ENCODE measurements around the gene TNFRSF19.
"Not testable (repeated sequence)": the region's sequence is repeated elsewhere in the genome, so short reads cannot be mapped to it uniquely, and the experiment has no call there.

The TNFRSF19 gene, protein sequence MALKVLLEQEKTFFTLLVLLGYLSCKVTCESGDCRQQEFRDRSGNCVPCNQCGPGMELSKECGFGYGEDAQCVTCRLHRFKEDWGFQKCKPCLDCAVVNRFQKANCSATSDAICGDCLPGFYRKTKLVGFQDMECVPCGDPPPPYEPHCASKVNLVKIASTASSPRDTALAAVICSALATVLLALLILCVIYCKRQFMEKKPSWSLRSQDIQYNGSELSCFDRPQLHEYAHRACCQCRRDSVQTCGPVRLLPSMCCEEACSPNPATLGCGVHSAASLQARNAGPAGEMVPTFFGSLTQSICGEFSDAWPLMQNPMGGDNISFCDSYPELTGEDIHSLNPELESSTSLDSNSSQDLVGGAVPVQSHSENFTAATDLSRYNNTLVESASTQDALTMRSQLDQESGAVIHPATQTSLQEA

DNA sequence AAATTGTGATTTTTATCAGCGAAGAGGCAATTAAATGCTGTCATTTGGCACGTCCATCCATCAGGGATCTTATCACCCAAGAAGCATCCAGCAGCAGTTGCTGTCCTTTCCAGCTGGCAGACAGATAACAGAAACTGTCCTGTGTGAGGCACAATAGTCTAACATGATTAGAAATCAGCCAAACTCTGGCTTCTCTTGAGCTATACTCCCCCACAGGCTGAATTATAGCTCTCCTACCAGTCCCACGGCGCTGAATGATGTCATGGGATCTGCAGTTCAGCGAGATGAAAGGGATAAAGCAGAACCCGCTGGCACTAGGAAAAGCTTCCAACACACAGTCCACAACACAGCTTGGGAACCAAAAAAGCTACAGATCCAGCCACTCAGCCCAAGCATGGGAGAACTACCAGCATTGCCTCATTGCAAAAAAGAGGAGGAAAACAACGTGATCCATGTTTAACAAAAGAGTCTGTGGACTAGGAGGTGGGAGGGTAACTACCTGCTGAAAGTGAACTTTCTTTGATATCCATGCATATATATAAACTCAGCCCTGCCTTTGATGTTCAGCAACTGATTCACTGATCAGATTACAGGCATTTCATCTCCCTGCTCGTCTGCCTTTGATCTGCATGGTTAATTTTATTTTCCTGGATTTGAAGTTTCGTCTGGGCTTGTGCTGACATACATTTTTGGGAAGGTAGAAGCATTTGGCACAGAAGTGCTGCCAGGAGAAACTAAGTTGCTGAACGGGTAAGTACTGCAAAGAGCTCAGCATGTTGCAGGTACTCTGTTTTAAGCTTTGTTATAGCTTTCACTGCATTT lies at the start of gene TNFRSF19:
Gene TNFRSF19 (plus strand): TSS at position 314 of the 822 bp plus-strand sequence. CDS start 19,772 bp downstream, outside the sequence.
- DNase-seq (ENCODE audit: low read depth), result peak; percentile 83

DNA sequence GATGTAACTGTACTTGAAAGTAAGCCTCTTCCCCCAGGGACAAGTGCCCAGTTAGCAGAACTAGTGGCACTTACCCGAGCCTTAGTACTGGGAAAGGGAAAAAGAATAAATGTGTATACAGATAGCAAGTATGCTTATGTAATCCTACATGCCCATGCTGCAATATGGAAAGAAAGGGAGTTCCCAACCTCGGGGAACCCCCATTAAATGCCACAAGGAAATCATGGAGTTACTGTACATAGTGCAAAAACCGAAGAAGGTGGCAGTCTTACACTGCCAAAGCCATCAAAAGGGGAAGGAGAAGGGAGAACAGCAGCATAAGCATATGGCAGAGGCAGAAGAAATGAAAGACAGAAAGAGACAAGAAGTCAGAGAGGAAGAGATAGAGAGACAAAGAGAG lies 40.3 kb upstream of the TNFRSF19 start:
- DNase-seq (ENCODE audit: low read depth), result not testable (repeated sequence)

DNA sequence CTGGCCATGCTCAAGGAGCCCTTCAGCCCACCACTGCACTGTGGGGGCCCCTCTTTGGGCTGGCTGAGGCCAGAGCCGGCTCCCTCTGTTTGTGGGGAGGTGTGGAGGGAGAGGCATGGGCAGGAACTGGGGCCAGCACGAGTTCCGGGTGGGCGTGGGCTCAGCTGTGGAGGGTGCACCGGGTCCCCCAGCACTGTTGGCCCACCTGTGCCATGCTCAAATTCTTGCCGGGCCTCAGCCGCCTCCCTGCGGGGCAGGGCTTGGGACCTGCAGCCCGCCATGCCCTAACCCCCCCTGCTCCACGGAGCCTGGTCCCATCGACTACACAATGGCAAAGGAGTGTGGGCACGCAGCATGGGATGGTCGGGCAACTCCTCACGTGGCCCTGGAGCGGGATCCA lies 38.8 kb upstream of the TNFRSF19 start:
- no peak for DNase-seq (ENCODE audit: low read depth)

DNA sequence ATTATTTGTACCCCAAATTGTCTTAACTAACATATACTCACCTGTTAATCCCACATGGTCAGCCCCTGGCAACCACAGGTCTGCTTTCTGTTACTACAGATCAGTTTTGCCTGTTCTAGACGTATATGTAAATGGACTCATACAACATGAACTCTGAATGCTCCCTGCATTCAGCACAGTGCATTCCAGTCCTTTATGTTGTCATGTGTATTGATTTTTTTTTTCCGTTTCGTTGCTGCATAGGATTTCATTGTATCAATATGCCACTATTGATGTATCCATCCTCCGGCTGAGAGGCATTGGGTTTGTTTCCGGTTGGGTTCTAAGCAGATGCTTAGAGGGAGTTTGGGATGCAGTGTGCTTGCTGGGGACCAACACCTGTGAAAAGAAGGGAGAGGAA lies 36.1 kb upstream of the TNFRSF19 start:
- no peak for DNase-seq (ENCODE audit: low read depth)

DNA sequence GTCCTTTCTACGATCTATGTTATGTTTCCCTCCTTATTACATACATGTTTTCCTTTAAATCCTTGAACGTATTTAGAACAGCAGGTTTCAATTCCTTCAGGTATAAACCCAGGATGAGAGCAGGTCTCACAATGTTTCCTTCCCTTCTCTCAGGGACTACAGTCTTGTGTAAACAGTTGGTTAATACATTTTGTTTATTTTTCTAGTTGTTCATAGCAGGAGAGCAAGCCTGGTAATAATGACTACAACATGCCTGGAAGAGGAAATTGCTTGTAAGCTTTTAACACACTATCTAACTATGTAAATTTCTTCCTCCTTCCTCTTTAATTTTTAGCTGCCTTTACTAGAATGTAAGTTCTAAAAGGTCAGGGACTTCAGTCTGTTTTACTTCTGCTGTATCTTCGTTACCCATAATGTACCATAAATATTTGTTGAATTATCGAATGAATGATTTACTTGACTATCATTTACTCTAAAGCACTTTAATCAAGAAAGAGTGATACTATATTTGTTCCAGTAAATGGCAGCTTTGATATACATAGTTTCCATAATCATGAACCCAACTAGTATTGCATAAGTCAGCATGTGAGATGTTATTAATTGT lies 28.9 kb upstream of the TNFRSF19 start:
- no peak for DNase-seq (ENCODE audit: low read depth)

DNA sequence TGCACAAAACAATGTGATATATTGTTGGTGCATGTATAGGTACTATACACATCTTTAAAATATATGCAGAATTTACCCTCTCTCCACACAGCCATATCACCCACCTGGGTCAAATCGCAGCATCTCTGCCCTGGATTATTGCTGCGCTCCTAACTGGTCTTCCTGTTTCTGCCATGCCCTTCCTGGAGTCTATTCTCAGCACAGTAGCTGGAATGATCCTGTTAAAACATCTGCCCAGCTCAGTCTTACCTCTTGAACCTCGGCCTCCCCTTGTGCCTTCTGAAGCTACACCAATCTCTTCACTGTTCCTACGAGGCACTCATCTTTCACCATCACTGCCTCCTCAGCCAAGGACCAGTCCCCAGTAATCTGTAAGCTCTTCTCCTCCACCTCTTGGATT lies 25.5 kb upstream of the TNFRSF19 start:
- no peak for DNase-seq (ENCODE audit: low read depth)

DNA sequence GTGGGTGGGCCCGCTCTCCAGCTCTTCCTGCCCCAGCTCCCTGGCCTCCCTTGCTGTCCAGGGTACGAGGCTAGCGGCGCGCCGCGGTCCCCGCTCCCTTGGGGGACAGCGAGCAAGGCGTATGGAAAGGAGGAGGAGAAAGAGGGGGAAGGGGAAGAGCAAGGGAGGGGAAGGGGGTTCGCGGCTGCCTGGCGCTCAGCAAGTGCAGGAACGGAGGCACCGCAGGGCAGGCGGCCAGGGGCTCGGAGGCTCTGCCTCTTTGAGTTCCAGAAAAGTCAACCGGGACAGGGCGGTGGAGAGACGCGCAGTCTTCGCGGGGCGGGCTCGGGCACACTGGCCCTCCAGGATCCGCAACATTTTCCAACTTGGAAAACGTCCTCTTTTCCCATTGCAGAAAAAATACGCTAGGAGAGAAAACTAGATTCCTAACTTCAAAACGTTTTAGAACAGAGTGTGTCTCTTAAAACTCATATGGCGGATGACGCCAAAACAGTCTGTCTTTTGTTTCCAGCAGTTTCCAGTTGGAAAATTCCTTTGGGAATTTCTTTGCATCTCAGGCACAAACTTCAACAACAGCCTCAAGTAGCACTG lies 23.1 kb upstream of the TNFRSF19 start:
- peak; percentile 23 for DNase-seq (ENCODE audit: low read depth)

DNA sequence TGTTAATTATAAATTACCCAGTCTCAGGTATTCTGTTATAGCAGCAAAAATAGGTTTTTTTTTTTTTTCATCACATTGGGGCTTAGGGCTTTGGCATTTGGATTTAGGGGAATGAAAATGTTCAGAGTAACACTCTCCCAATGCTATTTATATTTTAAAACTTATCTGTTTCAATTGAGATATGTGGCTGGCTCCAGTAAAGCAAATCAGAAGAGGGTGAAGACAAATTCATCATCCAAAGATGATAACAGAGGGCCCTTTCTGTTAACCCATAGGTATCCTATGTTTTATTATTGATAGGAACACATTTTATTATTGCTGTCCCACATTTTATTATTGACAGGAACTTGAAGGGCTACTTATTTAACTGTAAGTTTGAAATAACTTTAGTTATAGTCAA lies 20.5 kb upstream of the TNFRSF19 start:
- DNase-seq (ENCODE audit: low read depth), result no peak

DNA sequence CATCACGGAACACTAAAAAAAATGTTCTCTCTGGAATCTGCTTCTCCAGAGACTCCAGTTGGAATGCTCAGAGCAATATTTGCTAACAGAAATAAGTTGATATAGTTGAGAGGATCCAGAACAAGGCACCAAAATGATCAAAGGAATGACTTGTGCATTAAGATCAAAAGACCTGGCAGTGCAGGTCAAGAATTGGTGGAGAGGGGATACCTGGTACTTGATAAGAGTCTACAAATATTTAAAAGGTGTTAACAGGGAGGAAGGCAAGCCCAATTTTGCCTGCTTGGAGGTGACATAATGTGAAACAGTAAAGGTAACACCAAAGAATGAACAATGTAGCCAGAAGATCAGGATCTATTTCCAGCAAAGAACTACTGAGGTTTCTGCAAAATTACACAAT lies 20.0 kb upstream of the TNFRSF19 start:
- DNase-seq (ENCODE audit: low read depth), result no peak

DNA sequence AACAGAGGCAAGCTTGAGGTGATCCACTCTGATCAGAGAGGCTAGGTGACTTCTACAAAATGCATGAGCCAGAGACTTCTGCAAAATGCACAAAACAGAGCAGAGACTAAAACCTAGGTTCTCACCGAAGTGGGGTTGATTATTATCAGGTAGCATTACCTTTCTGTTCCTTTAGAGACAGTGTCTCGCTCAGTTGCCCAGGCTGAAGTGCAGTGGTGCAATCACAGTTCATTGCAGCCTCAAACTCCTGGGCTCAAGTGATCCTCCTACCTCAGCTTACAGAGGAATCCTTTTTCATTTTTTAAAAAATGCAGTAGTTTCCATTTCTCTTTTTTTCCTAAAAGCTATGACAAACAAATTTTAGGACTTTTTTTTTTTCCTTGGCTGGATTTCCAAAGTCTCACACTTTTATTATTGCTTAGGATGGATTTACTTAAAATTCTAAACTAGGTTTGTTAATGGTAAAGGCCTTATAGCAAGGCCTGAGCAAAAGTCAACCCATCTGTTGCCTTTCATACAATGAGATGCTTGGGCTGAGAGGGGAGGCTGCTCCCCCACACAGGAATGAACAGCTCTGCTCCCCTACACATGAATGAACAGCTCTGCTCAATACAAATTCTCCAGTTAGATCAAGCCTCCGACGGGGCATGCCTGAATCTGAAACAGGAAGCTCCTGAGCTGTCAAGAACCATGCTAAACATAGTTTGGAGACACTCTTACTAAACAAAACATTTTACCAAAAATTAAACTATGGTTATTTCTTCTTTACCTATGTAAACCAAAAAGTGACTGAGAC lies 18.8 kb upstream of the TNFRSF19 start:
- DNase-seq (ENCODE audit: low read depth), result no peak

DNA sequence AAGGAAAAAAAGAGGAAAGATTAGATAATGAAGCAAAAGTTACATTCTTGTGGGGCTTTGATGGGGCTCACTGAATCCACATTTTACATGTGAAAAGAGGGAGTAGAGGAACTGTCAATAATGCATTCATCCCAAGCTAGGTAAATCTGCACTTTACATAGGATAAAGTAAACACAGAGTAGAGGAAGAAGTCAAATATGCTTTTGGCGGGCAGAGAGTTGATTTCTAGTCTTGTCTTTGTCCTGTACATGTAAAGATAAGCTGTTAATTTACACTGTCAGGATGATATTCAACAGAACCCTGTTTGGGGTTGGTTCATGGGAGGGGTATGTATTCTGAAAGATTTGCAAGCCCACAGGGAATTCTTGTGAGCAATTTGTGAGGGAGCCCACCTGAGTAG lies 18.0 kb upstream of the TNFRSF19 start:
- no peak for DNase-seq (ENCODE audit: low read depth)

DNA sequence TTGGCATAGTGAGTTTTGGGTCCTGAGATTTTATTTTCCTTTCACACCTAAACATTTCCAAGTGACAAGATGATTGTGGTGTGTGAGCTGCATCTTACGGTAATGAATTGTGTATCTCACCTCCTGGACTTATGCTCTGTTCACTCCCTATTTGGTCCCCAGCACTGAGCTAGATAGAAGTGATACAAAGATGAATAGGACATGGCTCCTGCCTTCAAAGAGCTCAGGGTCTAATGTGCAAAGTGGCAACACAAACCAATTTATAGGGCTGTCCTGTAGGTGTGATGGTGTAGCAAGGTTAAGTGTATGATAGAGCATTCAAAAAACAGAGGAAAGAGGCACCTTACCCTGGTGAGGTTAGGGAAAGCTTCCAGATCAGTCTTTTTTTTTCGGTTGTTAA lies 17.6 kb upstream of the TNFRSF19 start:
- no peak for DNase-seq (ENCODE audit: low read depth)

DNA sequence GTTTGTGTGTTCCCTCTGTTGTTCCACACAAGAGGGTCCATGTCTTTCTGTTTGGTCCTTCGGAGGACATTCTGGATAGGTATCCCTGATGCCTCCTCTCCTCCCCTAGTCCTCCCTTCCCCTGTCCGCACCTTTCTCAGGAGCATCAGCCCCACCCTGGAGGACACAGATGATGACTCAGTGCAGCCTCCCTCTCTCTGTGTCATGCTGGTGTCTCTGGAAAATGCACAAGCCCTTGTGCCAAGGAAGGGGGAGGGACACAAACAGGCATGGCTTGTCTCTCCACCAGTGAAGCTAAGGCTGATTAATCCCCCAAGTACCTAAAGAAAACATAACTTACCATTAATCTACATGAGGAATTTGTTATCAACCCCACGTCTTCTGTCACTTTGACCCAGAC lies 16.2 kb upstream of the TNFRSF19 start:
- no peak for DNase-seq (ENCODE audit: low read depth)

DNA sequence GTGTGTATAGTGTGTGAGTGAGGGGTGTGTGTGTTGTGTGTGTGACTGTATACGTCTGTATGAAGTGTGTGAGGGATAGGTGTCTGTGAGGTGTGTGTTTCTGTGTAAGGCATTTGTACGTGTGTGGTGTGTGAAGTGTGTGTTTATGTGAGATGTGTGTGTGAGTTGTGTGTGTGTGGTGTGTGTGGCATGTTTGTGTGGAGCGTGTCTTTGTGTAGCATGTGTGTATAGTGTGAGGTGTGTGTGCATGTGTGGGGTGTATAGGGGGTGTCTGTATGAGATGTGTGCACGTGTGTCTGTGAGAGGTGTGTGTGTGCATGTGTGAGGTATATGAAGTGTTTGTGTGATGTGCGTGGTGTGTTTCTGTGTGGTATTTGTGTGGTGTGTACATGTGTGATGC lies 13.2 kb upstream of the TNFRSF19 start:
- DNase-seq (ENCODE audit: low read depth), result no peak

DNA sequence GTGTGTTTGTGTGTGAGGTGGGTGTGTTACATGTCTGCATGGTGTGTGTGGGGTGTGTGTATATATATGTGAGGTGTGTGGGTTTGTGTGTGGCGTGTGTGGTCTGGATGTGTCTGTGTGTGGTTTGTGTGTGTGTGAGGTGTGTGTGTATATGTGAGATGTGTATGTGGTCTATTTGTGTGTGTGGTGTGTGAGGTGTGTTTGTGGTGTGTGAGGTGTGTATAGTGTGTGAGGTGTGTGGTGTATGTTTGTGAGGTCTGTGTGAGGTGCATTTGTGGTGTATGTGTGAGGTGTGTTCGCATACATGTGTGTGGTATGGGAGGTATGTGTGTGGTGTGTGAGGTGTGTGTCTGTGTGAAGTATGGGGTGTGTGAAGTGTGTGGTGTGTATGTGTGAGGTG lies 12.5 kb upstream of the TNFRSF19 start:
- no peak for DNase-seq (ENCODE audit: low read depth)

DNA sequence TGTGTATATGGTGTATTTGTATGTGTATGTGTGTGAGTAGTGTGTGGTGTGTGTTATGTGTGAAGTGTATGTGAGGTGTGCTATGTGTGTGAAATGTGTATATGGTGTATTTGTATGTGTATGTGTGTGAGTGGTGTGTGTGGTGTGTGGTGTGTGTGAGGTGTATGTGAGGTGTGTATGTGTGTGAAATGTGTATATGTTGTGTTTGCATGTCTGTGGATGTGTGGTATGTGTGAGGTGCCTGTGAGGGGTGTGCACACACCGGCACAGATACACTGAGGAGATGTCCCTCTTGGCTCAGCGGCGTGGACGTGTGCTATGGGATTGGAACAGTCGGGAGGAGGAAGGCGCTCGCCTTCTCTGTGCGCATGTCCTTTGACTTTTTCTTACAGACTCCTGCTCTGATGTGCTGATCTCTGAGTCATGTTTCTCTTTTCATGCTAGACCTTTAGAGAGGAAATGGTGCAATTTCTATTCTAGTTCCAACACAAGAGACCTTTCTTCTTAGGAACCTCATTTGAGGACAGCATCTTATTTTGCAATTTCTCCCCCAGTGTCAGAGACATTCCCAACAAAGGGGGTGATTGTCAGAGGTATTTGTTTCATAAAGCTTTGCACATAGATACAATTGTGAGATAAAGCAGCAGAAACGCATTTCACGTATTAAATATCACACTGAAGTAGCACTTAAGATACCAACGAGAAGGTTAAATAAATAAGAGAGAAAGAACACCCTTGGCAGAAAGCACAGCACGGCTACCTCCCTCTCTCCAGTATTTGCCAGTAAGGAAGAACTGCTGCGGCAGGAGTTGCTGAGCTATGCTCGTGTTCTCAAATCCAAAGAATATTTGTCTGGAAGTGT lies 11.3 kb upstream of the TNFRSF19 start:
- peak; percentile 84 for DNase-seq (ENCODE audit: low read depth)

DNA sequence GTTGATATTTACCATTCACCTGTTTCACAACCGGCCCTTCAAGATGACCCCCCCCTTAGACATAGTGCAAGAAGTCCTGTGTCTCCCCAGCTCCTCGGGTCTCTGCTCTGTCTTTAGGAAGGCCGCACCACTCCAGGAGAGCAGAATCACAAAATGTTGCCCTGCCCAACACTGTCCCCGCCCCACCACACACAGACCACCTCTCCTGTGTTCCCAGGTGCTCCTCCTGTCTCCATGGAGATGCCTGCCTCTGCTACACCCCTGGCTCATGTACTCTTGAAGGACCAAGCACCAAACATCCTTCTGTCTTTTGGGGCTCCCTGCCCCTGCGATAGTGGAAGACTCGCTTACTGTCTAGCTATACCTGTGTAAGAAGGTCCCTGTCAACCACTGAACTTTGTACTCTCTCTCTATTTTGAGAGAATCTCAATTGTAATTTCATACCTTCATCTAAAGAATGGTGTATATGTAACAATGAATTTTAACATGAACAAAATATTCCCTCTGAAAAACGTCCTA lies 9.6 kb upstream of the TNFRSF19 start:
- DNase-seq (ENCODE audit: low read depth), result no peak

DNA sequence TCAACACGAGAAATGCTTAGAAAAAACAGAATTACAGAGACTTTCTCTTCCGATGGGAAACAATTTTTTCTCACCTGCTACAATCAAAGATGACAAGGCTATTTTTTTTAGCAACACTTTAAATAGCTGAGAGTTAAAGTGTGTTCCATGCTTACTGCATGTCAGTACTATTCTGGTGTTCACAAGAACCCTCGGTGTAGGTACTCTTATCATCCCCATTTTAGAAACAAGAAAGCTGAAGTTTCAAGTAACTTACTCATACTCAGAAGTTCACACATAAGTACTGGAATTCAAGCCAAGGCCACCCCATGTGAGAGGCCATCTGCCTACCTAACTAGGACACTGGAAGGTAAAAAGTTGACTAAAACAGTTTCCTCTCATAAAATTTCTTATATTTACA lies 9.0 kb upstream of the TNFRSF19 start:
- no peak for DNase-seq (ENCODE audit: low read depth)

DNA sequence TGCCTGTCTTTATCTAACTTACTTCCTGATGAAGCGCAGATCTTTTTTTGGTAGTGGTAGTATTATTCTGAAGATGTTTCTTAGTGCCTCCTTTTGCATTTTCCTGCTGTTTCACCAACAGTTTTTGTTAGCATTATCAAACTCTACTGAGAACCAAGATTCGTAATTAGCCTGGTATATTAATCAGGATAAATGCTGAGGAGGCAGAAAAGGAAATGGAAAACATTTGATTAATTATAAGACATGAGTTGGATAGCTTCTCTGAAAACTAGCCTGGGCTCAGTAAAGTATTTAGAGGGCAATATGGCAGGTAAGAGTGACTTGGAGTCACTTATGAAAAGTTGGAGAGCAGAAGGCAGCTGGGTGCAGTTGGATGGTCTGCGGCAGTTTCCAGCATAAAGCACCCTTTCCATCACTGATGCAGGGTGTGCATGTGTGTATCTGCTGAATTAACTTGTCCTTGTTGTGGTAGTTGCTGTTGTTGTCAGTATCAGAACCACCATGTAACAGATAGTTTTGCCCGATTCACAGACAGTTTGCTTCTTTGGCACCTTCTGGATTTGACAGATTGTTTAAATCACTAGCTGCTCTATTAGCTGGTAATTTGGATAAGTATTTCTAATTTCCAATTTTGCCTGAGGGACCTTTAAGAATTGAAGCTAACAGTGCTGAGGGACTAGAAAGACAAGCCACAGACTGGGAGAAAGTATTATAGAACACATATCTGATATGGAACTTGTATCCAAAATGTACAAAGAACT lies 6.9 kb upstream of the TNFRSF19 start:
- DNase-seq (ENCODE audit: low read depth), result no peak

Measured in GM04503 (cell line).